ENCODE data around the gene ARHGDIG. TPM values are rescaled to one million over a fixed set of nuclear protein-coding genes. Genes with fewer than 3 reads are reported as not detected.

Gene ARHGDIG
- total RNA-seq, 1 experiment from 2014 or later: 5.9 TPM

GRCh38 chr16:230949-231348 lies 49.4 kb upstream of the ARHGDIG start:
- H4K5ac ChIP-seq (ENCODE audit: insufficient read length, low read depth, low read length): no peak overlapping the region
- H3K27ac Mint-ChIP-seq: no peak overlapping the region
- no peak overlapping the region; a peak in 1 of 5 replicates for H3K4me3 Mint-ChIP-seq

More at GRCh38 chr16:230949-231348, 49.4 kb upstream of the ARHGDIG start:
- no peaks in the 10 kb centered on the region for H3K79me1 ChIP-seq (ENCODE audit: insufficient read depth, low read depth, low read length, poor library complexity, severe bottlenecking)
- no peaks in the 10 kb centered on the region for H3K9me3 ChIP-seq (ENCODE audit: control insufficient read depth, low read depth, low read length)
- H2BK15ac ChIP-seq (ENCODE audit: low read depth, low read length): no peak overlapping the region
- no peak overlapping the region for H2BK5ac ChIP-seq (ENCODE audit: insufficient read length, low read length)
- H3K4ac ChIP-seq (ENCODE audit: low read depth, low read length): no peak overlapping the region
- no peak overlapping the region for H4K8ac ChIP-seq (replicated peaks; ENCODE audit: insufficient read length, low read depth, low read length)
- H3K79me2 ChIP-seq (ENCODE audit: insufficient read depth, low read length): peaks cover 20% of the 10 kb centered on the region
- H3K4me1 Mint-ChIP-seq: peaks cover 17 to 24% of the 10 kb centered on the region in 2 experiments
- peaks cover 24 to 27% (median 27%) of the 10 kb centered on the region in 3 experiments; a peak in 6 of 7 replicates for H3K36me3 Mint-ChIP-seq (ENCODE audit: insufficient read depth in 1 of 3, low read depth in 3 of 3)
- no CpG with 5 or more reads among the region's 22 CpGs for WGBS (ENCODE audit: extremely low coverage, insufficient read length, low lambda C conversion rate)
- no peak overlapping the region for H2AK5ac ChIP-seq (ENCODE audit: insufficient read length, low read length)
- no peak for TF ChIP-seq CTCF (conservative IDR thresholded peaks at IDR 0.05)
- no peaks in the 10 kb centered on the region for H3K27me3 Mint-ChIP-seq (ENCODE audit: low read depth)
- no peak overlapping the region for H3K9ac ChIP-seq (ENCODE audit: extremely low read depth, insufficient read length, low read length)
- no peak overlapping the region for H3K18ac ChIP-seq (ENCODE audit: insufficient read length, low read depth, low read length)
- no peaks in the 10 kb centered on the region for H3K27me3 ChIP-seq (ENCODE audit: insufficient read depth, low read length)
- H3K4me1 ChIP-seq (ENCODE audit: insufficient read depth, low read length): peaks cover 3% of the 10 kb centered on the region; the same call in 1 of the 2 replicates
- no peak overlapping the region for H3K23ac ChIP-seq (ENCODE audit: insufficient read length, low read depth, low read length)
- H4K20me1 ChIP-seq (ENCODE audit: control insufficient read depth, insufficient read depth, insufficient read length): no peaks in the 10 kb centered on the region
- H3K4me2 ChIP-seq (ENCODE audit: insufficient read depth, insufficient read length, low read length): no peak overlapping the region
- H4K91ac ChIP-seq (ENCODE audit: insufficient read length, low read depth, low read length): no peak overlapping the region
- H2BK20ac ChIP-seq (ENCODE audit: low read depth, low read length, poor library complexity, severe bottlenecking): no peak overlapping the region
- H3K56ac ChIP-seq (ENCODE audit: insufficient read length, low read depth, low read length): no peak overlapping the region
- peaks cover 3% of the 10 kb centered on the region for H3K23me2 ChIP-seq (ENCODE audit: insufficient read length, low read depth, low read length, poor library complexity, severe bottlenecking)
- H2AFZ ChIP-seq (ENCODE audit: low read length): no peak overlapping the region
- no peak overlapping the region for H3K27ac ChIP-seq (ENCODE audit: insufficient read length, low read depth, low read length)
- H2BK120ac ChIP-seq (ENCODE audit: low read depth, low read length, poor library complexity, severe bottlenecking): no peak overlapping the region
- no peak overlapping the region for H2BK12ac ChIP-seq (ENCODE audit: insufficient read length, low read depth, low read length)
- H3T11ph ChIP-seq (ENCODE audit: low read length): no peak overlapping the region
- no peaks in the 10 kb centered on the region; a peak in 1 of 5 replicates for H3K9me3 Mint-ChIP-seq
- DNase-seq: no peak
- H3K14ac ChIP-seq (ENCODE audit: insufficient read depth, low read length): no peak overlapping the region

Measured in H9 (cell line).